ENCODE data around the gene BBS12. TPM values are rescaled to one million over a fixed set of nuclear protein-coding genes. Genes with fewer than 3 reads are reported as not detected.
"Not testable (repeated sequence)": the region's sequence is repeated elsewhere in the genome, so short reads cannot be mapped to it uniquely, and the experiment has no call there.

The BBS12 gene
- total RNA-seq, 4 donors from 2014 or later: 3.6 to 9.9 (median 6.2) TPM

GRCh38 chr4:122784261-122784660 is 51.8 kb downstream of the BBS12 start:
- Histone ChIP-seq H3K9me3 (no peaks in the 10 kb centered on the region), H3K36me3 (no peaks in the 10 kb centered on the region), H3K4me1 (no peaks in the 10 kb centered on the region), H3K27me3 (no peaks in the 10 kb centered on the region), H3K4me3 (no peak overlapping the region), H3K27ac (no peak overlapping the region)
- no peak for DNase-seq
- intact Hi-C loops (cut with DNase I; ENCODE audit: low total_unique reads): no loop called here
- TF ChIP-seq CTCF (IDR thresholded peaks at IDR 0.05): no peak
- TF ChIP-seq POLR2A (IDR thresholded peaks at IDR 0.05): no peak

GRCh38 chr4:122785099-122785498 is 52.6 kb downstream of the BBS12 start:
- no peaks in the 10 kb centered on the region for H3K36me3 ChIP-seq
- intact Hi-C loops (cut with DNase I; ENCODE audit: low total_unique reads): no loop called here
- TF ChIP-seq CTCF (IDR thresholded peaks at IDR 0.05): no peak
- H3K9me3 ChIP-seq: no peaks in the 10 kb centered on the region
- H3K27ac ChIP-seq: no peak overlapping the region
- H3K27me3 ChIP-seq: no peaks in the 10 kb centered on the region
- no peak overlapping the region for H3K4me3 ChIP-seq
- no peaks in the 10 kb centered on the region for H3K4me1 ChIP-seq
- DNase-seq: no peak

- H3K9me3 ChIP-seq; DNase-seq; intact Hi-C loops (cut with DNase I; ENCODE audit: low total_unique reads); H3K27me3 ChIP-seq; H3K36me3 ChIP-seq; H3K4me3 ChIP-seq; H3K27ac ChIP-seq; H3K4me1 ChIP-seq: not testable (repeated sequence)
These were observed 53.8 kb downstream of the BBS12 start for GRCh38 chr4:122786296-122786695.

- H3K4me1 ChIP-seq; H3K36me3 ChIP-seq; H3K4me3 ChIP-seq; H3K9me3 ChIP-seq; H3K27me3 ChIP-seq; DNase-seq; intact Hi-C loops (cut with DNase I; ENCODE audit: low total_unique reads); H3K27ac ChIP-seq: not testable (repeated sequence)
These were observed 54.4 kb downstream of the BBS12 start for GRCh38 chr4:122786920-122787319.

- Histone ChIP-seq H3K36me3 (no peaks in the 10 kb centered on the region), H3K4me1 (no peaks in the 10 kb centered on the region), H3K9me3 (no peaks in the 10 kb centered on the region), H3K27ac (no peak overlapping the region), H3K27me3 (no peaks in the 10 kb centered on the region), H3K4me3 (no peak overlapping the region)
- no peak for TF ChIP-seq CTCF (IDR thresholded peaks at IDR 0.05)
- TF ChIP-seq POLR2A (IDR thresholded peaks at IDR 0.05): no peak
- intact Hi-C loops (cut with DNase I; ENCODE audit: low total_unique reads): no loop called here
- DNase-seq: no peak
These were observed 55.4 kb downstream of the BBS12 start for GRCh38 chr4:122787940-122788339.

GRCh38 chr4:122788935-122789334 is 56.4 kb downstream of the BBS12 start:
- TF ChIP-seq POLR2A (IDR thresholded peaks at IDR 0.05) (no peak), CTCF (IDR thresholded peaks at IDR 0.05) (no peak)
- no peak for DNase-seq
- Histone ChIP-seq H3K27ac (no peak overlapping the region), H3K4me3 (no peak overlapping the region), H3K9me3 (no peaks in the 10 kb centered on the region), H3K4me1 (no peaks in the 10 kb centered on the region), H3K36me3 (no peaks in the 10 kb centered on the region), H3K27me3 (no peaks in the 10 kb centered on the region)
- intact Hi-C loops (cut with DNase I; ENCODE audit: low total_unique reads): no loop called here
